Natural killer cell (primary cell): ENCODE data around the gene CHID1. TPM values are rescaled to one million over a fixed set of nuclear protein-coding genes. Genes with fewer than 3 reads are reported as not detected.

Experiments used
- ATAC-seq, 3 donors: fragments of 150-1000 bp in 2 of 3; fragments of 200-7000 bp in 1 of 3; cut with Tn5 transposase; 1 replicate in 1 of 3; 2 replicates in 2 of 3; pipeline ENCODE4 v1.10.0; 2021; ENCODE audit warnings: mild to moderate bottlenecking in 2 of 3, moderate library complexity in 2 of 3
- DNase-seq, 2 donors: peaks; one replicate each; pipeline versions ENCODE4 v3.0.0 to v3.0.0-alpha.2; 2013 to 2021; ENCODE audit warnings: mixed read lengths in 1 of 2
- H3K27ac ChIP-seq: one replicate; pipeline ENCODE4 v1.5.1; 2013; ENCODE audit warnings: mild to moderate bottlenecking, low read length
- H3K27me3 ChIP-seq: one replicate; pipeline ENCODE4 v1.6.1; 2013; ENCODE audit warnings: low read length; ENCODE audit not compliant: control insufficient read depth, insufficient read depth
- H3K36me3 ChIP-seq: one replicate; pipeline ENCODE4 v1.6.1; 2013; ENCODE audit warnings: low read length; ENCODE audit not compliant: control insufficient read depth, insufficient read depth
- H3K4me1 ChIP-seq: one replicate; pipeline ENCODE4 v1.6.1; 2013; ENCODE audit warnings: low read length; ENCODE audit not compliant: control insufficient read depth, insufficient read depth
- H3K4me3 ChIP-seq: one replicate; pipeline ENCODE4 v1.5.1; 2013; ENCODE audit warnings: low read length
- H3K9me3 ChIP-seq: one replicate; pipeline ENCODE4 v1.6.1; 2013; ENCODE audit warnings: low read length; ENCODE audit not compliant: control insufficient read depth, insufficient read depth
- H3K27ac Mint-ChIP-seq, 2 donors: one replicate each; pipeline ENCODE4 v1.8.0; 2022; ENCODE audit warnings: mild to moderate bottlenecking in 2 of 2, mixed read lengths in 2 of 2, moderate library complexity in 1 of 2
- H3K27me3 Mint-ChIP-seq, 2 donors: one replicate each; pipeline ENCODE4 v1.8.0; 2022; ENCODE audit warnings: low read depth in 2 of 2, mixed read lengths in 2 of 2
- H3K36me3 Mint-ChIP-seq: one replicate; pipeline ENCODE4 v1.8.0; 2022; ENCODE audit warnings: mixed read lengths
- H3K4me1 Mint-ChIP-seq, 2 donors: one replicate each; pipeline ENCODE4 v1.8.0; 2022; ENCODE audit warnings: mixed read lengths in 2 of 2
- H3K4me3 Mint-ChIP-seq: one replicate; pipeline ENCODE4 v1.8.0; 2022; ENCODE audit warnings: mild to moderate bottlenecking, moderate library complexity, mixed read lengths
- H3K9me3 Mint-ChIP-seq, 2 donors: one replicate each; pipeline ENCODE4 v1.8.0; 2022; ENCODE audit warnings: mixed read lengths in 2 of 2
- CTCF ChIP-seq: fragments of 200-600 bp; IDR thresholded peaks from one replicate; pipeline ENCODE4 v1.8.0; 2022; ENCODE audit warnings: antibody characterized with exemption
- WGBS: methylation state at CpG from one replicate; pipeline ENCODE4 v1.1.7; 2013; ENCODE audit warnings: missing lambda C conversion rate; ENCODE audit not compliant: insufficient coverage; 5-methylcytosine and 5-hydroxymethylcytosine counted together
- intact Hi-C: fragments of 100-400 bp; cut with micrococcal nuclease; formaldehyde crosslinking; loops from one replicate; pipeline ENCODE4 v1.14.2; 2022
- total RNA-seq, 4 donors: library from RNA; stranded (reverse); fragments of 120-200 nt in 1 of 4; gene quantifications; one replicate each; pipeline versions ENCODE4 v1.2.3 to v1.2.4, GENCODE V29; 2013 to 2022

CHID1 gene
- total RNA-seq, 3 donors from 2014 or later (not counting 1 experiment from before 2014, with no cell fraction given): 32.6 to 40.3 (median 33.2) TPM

DNA sequence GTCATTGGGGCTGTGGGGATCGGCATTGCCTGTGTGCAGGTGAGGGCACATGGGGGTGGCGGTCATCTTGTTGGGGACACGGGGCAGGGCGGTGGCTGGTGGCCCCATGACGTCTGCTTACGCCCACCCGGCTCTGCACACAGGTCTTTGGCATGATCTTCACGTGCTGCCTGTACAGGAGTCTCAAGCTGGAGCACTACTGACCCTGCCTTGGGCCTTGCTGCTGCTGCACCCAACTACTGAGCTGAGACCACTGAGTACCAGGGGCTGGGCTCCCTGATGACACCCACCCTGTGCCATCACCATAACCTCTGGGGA lies 72.7 kb downstream of the CHID1 start:
- peak overlapping the region; percentile 79 for H3K4me3 Mint-ChIP-seq
- DNase-seq: no peak
- H3K27ac Mint-ChIP-seq: peak overlapping the region; percentile 62 to 66
- Histone ChIP-seq H3K27ac (peak overlapping the region; percentile 18), H3K4me3 (no peak overlapping the region), H3K9me3 (no peaks in the 10 kb centered on the region), H3K36me3 (peaks cover 23% of the 10 kb centered on the region), H3K4me1 (peaks cover 80% of the 10 kb centered on the region), H3K27me3 (no peaks in the 10 kb centered on the region)
- no peaks in the 10 kb centered on the region for H3K9me3 Mint-ChIP-seq
- no peak for ATAC-seq
- WGBS: 85% methylated on average over 8 of the region's 8 CpGs
- no peak for TF ChIP-seq CTCF
- H3K27me3 Mint-ChIP-seq: no peaks in the 10 kb centered on the region
- peaks cover 7 to 28% of the 10 kb centered on the region in 2 donors for H3K4me1 Mint-ChIP-seq
- H3K36me3 Mint-ChIP-seq: no peaks in the 10 kb centered on the region
- intact Hi-C loops: no loop called here

DNA sequence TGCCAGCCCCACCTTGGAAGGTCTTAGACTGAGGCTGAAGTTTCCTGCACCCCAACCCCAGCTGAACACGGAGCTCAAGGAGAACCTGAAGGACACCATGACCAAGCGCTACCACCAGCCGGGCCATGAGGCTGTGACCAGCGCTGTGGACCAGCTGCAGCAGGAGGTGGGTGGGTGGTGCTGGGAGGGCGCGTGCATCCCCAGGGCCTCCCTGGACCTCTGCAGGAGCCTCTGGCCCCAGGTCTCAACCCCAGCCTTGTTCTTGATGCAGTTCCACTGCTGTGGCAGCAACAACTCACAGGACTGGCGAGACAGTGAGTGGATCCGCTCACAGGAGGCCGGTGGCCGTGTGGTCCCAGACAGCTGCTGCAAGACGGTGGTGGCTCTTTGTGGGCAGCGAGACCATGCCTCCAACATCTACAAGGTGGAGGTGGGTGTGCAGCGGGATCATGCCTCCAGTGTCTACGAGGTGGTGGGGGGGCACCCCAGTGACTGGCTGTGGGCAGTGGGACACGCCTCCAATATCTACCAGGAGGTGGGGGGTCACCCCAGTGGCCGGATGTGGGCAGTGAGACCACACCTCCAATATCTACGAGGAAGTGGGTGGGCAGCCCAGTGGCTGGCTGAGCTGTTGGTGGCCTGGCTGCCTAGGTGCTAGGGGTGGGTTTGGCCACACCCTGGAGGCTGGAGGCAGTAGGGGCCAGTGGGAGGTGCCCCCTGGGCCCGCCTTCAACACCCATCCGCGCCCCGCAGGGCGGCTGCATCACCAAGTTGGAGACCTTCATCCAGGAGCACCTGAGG lies 73.2 kb downstream of the CHID1 start:
- Mint-ChIP-seq H3K4me1 (peaks cover 7 to 28% of the 10 kb centered on the region in 2 donors), H3K36me3 (no peaks in the 10 kb centered on the region), H3K9me3 (no peaks in the 10 kb centered on the region), H3K27me3 (no peaks in the 10 kb centered on the region), H3K27ac (peak overlapping the region; percentile 62 to 66), H3K4me3 (peak overlapping the region; percentile 79)
- Histone ChIP-seq H3K36me3 (peaks cover 23% of the 10 kb centered on the region), H3K4me1 (peaks cover 83% of the 10 kb centered on the region), H3K27me3 (no peaks in the 10 kb centered on the region), H3K27ac (peak overlapping the region; percentile 18), H3K9me3 (no peaks in the 10 kb centered on the region), H3K4me3 (no peak overlapping the region)
- 77% methylated on average over 22 of the region's 22 CpGs for WGBS
- intact Hi-C loops: no loop called here
- ATAC-seq: peak; percentile 5 to 65 (median 44)
- DNase-seq: no peak
- TF ChIP-seq CTCF: no peak

- 83% methylated on average over 9 of the region's 9 CpGs for WGBS
- H3K36me3 Mint-ChIP-seq: no peaks in the 10 kb centered on the region
- H3K4me3 Mint-ChIP-seq: no peak overlapping the region
- H3K4me1 Mint-ChIP-seq: peaks cover 7 to 30% of the 10 kb centered on the region in 2 donors
- H3K27me3 Mint-ChIP-seq: peaks cover 2 to 3% of the 10 kb centered on the region in 2 donors
- ATAC-seq (no peak), DNase-seq (no peak)
- Histone ChIP-seq H3K36me3 (peaks cover 23% of the 10 kb centered on the region), H3K4me3 (no peak overlapping the region), H3K27me3 (no peaks in the 10 kb centered on the region), H3K27ac (no peak overlapping the region), H3K4me1 (peaks cover 84% of the 10 kb centered on the region), H3K9me3 (no peaks in the 10 kb centered on the region)
- no peaks in the 10 kb centered on the region for H3K9me3 Mint-ChIP-seq
- H3K27ac Mint-ChIP-seq: peak overlapping the region in 1 of 2 donors; percentile 62
- no peak for TF ChIP-seq CTCF
- intact Hi-C loops: no loop called here
Measured at GRCh38 chr11:836700-837099, 73.9 kb downstream of the CHID1 start.

GRCh38 chr11:836274-836673 lies 74.3 kb downstream of the CHID1 start:
- Histone ChIP-seq H3K36me3 (peaks cover 23% of the 10 kb centered on the region), H3K27ac (no peak overlapping the region), H3K9me3 (no peaks in the 10 kb centered on the region), H3K4me1 (peaks cover 80% of the 10 kb centered on the region), H3K4me3 (no peak overlapping the region), H3K27me3 (no peaks in the 10 kb centered on the region)
- Mint-ChIP-seq H3K4me3 (no peak overlapping the region), H3K36me3 (no peaks in the 10 kb centered on the region), H3K4me1 (peaks cover 7 to 33% of the 10 kb centered on the region in 2 donors), H3K27me3 (peaks cover 6 to 8% of the 10 kb centered on the region in 2 donors), H3K27ac (no peak overlapping the region), H3K9me3 (no peaks in the 10 kb centered on the region)
- no peak for TF ChIP-seq CTCF
- DNase-seq (no peak), ATAC-seq (no peak)
- 97% methylated on average over 14 of the region's 14 CpGs for WGBS
- intact Hi-C loops: no loop called here
